A549 (cell line): Measurements from ENCODE around the gene NLRP14.

Experiments
- CBX2 ChIP-seq: fragments of 200-600 bp; sonication (generic); IDR thresholded peaks from 2 replicates; pipeline ENCODE4 v1.6.1; 2016; ENCODE audit warnings: low read depth, mild to moderate bottlenecking, borderline replicate concordance
- CHD4 ChIP-seq: fragments of 200-600 bp; sonication (generic); IDR thresholded peaks from 2 replicates; pipeline ENCODE4 v1.6.1; 2016; ENCODE audit warnings: antibody characterized with exemption, mild to moderate bottlenecking, borderline replicate concordance
- HEYL ChIP-seq: fragments of 250-450 bp; sonication (Bioruptor Pico); IDR thresholded peaks from 2 replicates; pipeline ENCODE4 v1.8.0; 2021; ENCODE audit warnings: mild to moderate bottlenecking, moderate library complexity
- HOXB5 ChIP-seq: fragments of 250-450 bp; sonication (Bioruptor Pico); IDR thresholded peaks from 2 replicates; pipeline ENCODE4 v1.5.0; 2020; ENCODE audit warnings: mild to moderate bottlenecking, moderate library complexity
- JUN ChIP-seq, 2 experiments: fragments of >200 bp; sonication (Bioruptor Twin); formaldehyde crosslinking; IDR thresholded peaks; 2 replicates in 1 of 2; 3 replicates in 1 of 2; pipeline ENCODE4 v1.6.1; 2016 to 2017
- MYC ChIP-seq: IDR thresholded peaks from 2 replicates; pipeline ENCODE4 v1.6.1; 2012; ENCODE audit warnings: mild to moderate bottlenecking, inconsistent platforms, low read length, improper control_type of control experiment, borderline replicate concordance
- PBX3 ChIP-seq: IDR thresholded peaks from 2 replicates; pipeline ENCODE4 v1.6.1; 2012
- POLR2A ChIP-seq: IDR thresholded peaks from 2 replicates; pipeline ENCODE4 v1.6.1; 2012; ENCODE audit warnings: mild to moderate bottlenecking, low read length
- RCOR1 ChIP-seq: fragments of 150-350 bp; IDR thresholded peaks from 2 replicates; pipeline ENCODE4 v1.6.1; 2014; ENCODE audit warnings: antibody characterized with exemption, low read length, low read depth
- RFX5 ChIP-seq: fragments of 450-650 bp; IDR thresholded peaks from 2 replicates; pipeline ENCODE4 v1.7.1; 2014; ENCODE audit warnings: antibody characterized with exemption, mild to moderate bottlenecking, moderate library complexity
- TF ChIP-seq, protein P1 (sequence below): fragments of >200 bp; sonication (Bioruptor Twin); formaldehyde crosslinking; IDR thresholded peaks from 3 replicates; pipeline ENCODE4 v1.5.1; 2016
- TF ChIP-seq, protein P2 (sequence below): IDR thresholded peaks from 2 replicates; pipeline ENCODE4 v1.6.1; 2012

DNA sequence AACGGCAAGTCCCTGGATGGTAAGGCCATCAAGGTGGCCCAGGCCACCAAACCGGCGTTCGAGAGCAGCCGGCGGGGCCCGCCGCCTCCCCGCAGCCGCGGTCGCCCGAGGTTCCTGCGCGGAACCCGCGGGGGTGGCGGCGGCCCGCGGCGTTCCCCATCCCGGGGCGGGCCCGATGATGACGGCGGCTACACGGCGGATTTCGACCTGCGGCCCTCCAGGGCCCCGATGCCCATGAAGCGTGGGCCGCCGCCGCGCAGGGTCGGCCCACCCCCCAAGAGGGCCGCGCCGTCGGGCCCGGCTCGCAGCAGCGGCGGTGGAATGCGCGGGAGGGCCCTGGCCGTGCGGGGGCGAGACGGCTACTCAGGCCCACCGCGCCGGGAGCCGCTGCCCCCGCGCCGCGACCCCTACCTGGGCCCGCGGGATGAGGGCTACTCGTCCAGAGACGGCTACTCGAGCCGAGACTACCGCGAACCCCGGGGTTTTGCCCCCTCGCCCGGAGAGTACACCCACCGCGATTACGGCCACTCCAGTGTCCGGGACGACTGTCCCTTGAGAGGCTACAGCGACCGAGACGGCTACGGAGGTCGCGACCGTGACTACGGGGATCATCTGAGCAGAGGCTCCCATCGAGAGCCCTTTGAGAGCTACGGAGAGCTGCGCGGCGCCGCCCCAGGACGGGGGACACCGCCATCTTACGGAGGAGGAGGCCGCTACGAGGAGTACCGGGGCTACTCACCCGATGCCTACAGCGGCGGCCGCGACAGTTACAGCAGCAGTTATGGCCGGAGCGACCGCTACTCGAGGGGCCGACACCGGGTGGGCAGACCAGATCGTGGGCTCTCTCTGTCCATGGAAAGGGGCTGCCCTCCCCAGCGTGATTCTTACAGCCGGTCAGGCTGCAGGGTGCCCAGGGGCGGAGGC is 69.3 kb downstream of the NLRP14 start:
- no peak for TF ChIP-seq PBX3
- TF ChIP-seq, protein P1, sequence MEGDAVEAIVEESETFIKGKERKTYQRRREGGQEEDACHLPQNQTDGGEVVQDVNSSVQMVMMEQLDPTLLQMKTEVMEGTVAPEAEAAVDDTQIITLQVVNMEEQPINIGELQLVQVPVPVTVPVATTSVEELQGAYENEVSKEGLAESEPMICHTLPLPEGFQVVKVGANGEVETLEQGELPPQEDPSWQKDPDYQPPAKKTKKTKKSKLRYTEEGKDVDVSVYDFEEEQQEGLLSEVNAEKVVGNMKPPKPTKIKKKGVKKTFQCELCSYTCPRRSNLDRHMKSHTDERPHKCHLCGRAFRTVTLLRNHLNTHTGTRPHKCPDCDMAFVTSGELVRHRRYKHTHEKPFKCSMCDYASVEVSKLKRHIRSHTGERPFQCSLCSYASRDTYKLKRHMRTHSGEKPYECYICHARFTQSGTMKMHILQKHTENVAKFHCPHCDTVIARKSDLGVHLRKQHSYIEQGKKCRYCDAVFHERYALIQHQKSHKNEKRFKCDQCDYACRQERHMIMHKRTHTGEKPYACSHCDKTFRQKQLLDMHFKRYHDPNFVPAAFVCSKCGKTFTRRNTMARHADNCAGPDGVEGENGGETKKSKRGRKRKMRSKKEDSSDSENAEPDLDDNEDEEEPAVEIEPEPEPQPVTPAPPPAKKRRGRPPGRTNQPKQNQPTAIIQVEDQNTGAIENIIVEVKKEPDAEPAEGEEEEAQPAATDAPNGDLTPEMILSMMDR, result no peak
- TF ChIP-seq, protein P2, sequence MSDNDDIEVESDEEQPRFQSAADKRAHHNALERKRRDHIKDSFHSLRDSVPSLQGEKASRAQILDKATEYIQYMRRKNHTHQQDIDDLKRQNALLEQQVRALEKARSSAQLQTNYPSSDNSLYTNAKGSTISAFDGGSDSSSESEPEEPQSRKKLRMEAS, result no peak
- TF ChIP-seq RFX5, result no peak
- TF ChIP-seq CHD4, result no peak
- TF ChIP-seq JUN (IDR thresholded peaks at IDR 0.05), result no peak
- TF ChIP-seq CBX2, result no peak
- TF ChIP-seq MYC, result no peak
- TF ChIP-seq POLR2A, result no peak
- TF ChIP-seq HEYL (CRISPR knock-in tag), result no peak
- no peak for TF ChIP-seq HOXB5 (CRISPR knock-in tag)
- no peak for TF ChIP-seq RCOR1
